ENCODE data around the gene PLPP1. TPM values are rescaled to one million over a fixed set of nuclear protein-coding genes. Genes with fewer than 3 reads are reported as not detected.

PLPP1 gene
- total RNA-seq, 1 experiment from 2014 or later: 7.5 TPM

- Mint-ChIP-seq H3K27ac (ENCODE audit: low read depth, unreplicated experiment) (peak overlapping the region; percentile 59), H3K4me3 (ENCODE audit: unreplicated experiment) (peak overlapping the region; percentile 76), H3K9me3 (ENCODE audit: unreplicated experiment) (no peaks in the 10 kb centered on the region), H3K36me3 (ENCODE audit: insufficient read depth, unreplicated experiment) (no peaks in the 10 kb centered on the region), H3K4me1 (ENCODE audit: insufficient read depth, unreplicated experiment) (peaks cover 6% of the 10 kb centered on the region), H3K27me3 (ENCODE audit: insufficient read depth, unreplicated experiment) (no peaks in the 10 kb centered on the region)
- intact Hi-C loops (cut with micrococcal nuclease): loop anchor here (1.0 to 10.0 kb wide), 2 partner anchors 97 to 149 kb away; no protein-coding TSS in a partner anchor
- BruUV-seq (replicated peaks): TSS peak; percentile 61
- ChIA-PET CTCF (interaction anchor here (0.6 to 1.3 kb wide), 5 partner anchors 10 to 129 kb away, joined by 3 read pairs; no protein-coding TSS in a partner anchor), POLR2A (interaction anchor here (0.6 to 1.7 kb wide), 9 partner anchors 9 to 368 kb away, joined by 3 to 9 read pairs (median 4); no protein-coding TSS in a partner anchor)
- DNase-seq (ENCODE audit: unreplicated experiment): no peak
- no peak for TF ChIP-seq CTCF (IDR thresholded peaks at IDR 0.05; ENCODE audit: unreplicated experiment)
Observed at GRCh38 chr5:55535199-55535905, 588 bp upstream of the PLPP1 start.

- Mint-ChIP-seq H3K4me3 (ENCODE audit: unreplicated experiment) (peak overlapping the region; percentile 76), H3K27ac (ENCODE audit: low read depth, unreplicated experiment) (no peak overlapping the region), H3K4me1 (ENCODE audit: insufficient read depth, unreplicated experiment) (peaks cover 6% of the 10 kb centered on the region), H3K9me3 (ENCODE audit: unreplicated experiment) (no peaks in the 10 kb centered on the region), H3K27me3 (ENCODE audit: insufficient read depth, unreplicated experiment) (no peaks in the 10 kb centered on the region), H3K36me3 (ENCODE audit: insufficient read depth, unreplicated experiment) (no peaks in the 10 kb centered on the region)
- DNase-seq (ENCODE audit: unreplicated experiment): peak; percentile 42
- TF ChIP-seq CTCF (IDR thresholded peaks at IDR 0.05; ENCODE audit: unreplicated experiment): no peak
- POLR2A ChIA-PET: interaction anchor here (0.7 to 1.7 kb wide), 6 partner anchors 9 to 1224 kb away, joined by 3 to 9 read pairs (median 4); partner anchors contain the start of gene ARL15
- intact Hi-C loops (cut with micrococcal nuclease): loop anchor here (10.0 kb wide), 1 partner anchor 151 kb away; no protein-coding TSS in a partner anchor
- CTCF ChIA-PET: interaction anchor here (0.6 to 1.2 kb wide), 3 partner anchors 116 to 151 kb away, joined by 3 read pairs; no protein-coding TSS in a partner anchor
- BruUV-seq (replicated peaks): TSS peak; percentile 44
Observed at GRCh38 chr5:55533521-55534435, 986 bp downstream of the PLPP1 start.

GRCh38 chr5:55530669-55531068 lies 4.1 kb downstream of the PLPP1 start:
- no peak for DNase-seq (ENCODE audit: unreplicated experiment)
- Mint-ChIP-seq H3K9me3 (ENCODE audit: unreplicated experiment) (no peaks in the 10 kb centered on the region), H3K4me3 (ENCODE audit: unreplicated experiment) (no peak overlapping the region), H3K4me1 (ENCODE audit: insufficient read depth, unreplicated experiment) (peaks cover 6% of the 10 kb centered on the region), H3K27ac (ENCODE audit: low read depth, unreplicated experiment) (no peak overlapping the region), H3K27me3 (ENCODE audit: insufficient read depth, unreplicated experiment) (no peaks in the 10 kb centered on the region), H3K36me3 (ENCODE audit: insufficient read depth, unreplicated experiment) (no peaks in the 10 kb centered on the region)
- no peak for TF ChIP-seq CTCF (IDR thresholded peaks at IDR 0.05; ENCODE audit: unreplicated experiment)
- POLR2A ChIA-PET: no interaction called here
- CTCF ChIA-PET: no interaction called here
- no TSS peak for BruUV-seq (replicated peaks)
- intact Hi-C loops (cut with micrococcal nuclease): loop anchor here (10.0 kb wide), 1 partner anchor 154 kb away; no protein-coding TSS in a partner anchor

- no peak for TF ChIP-seq CTCF (IDR thresholded peaks at IDR 0.05; ENCODE audit: unreplicated experiment)
Observed at GRCh38 chr5:55524816-55525215, 9.9 kb downstream of the PLPP1 start.

More at GRCh38 chr5:55524816-55525215, 9.9 kb downstream of the PLPP1 start:
- H3K36me3 Mint-ChIP-seq (ENCODE audit: insufficient read depth, unreplicated experiment): no peaks in the 10 kb centered on the region
- no peaks in the 10 kb centered on the region for H3K9me3 Mint-ChIP-seq (ENCODE audit: unreplicated experiment)
- no peak overlapping the region for H3K4me3 Mint-ChIP-seq (ENCODE audit: unreplicated experiment)
- ChIA-PET CTCF (no interaction called here), POLR2A (interaction anchor here (0.7 to 2.1 kb wide), 2 partner anchors 10 kb away, joined by 3 to 9 read pairs; partner anchors contain the start of gene PLPP1)
- H3K4me1 Mint-ChIP-seq (ENCODE audit: insufficient read depth, unreplicated experiment): no peaks in the 10 kb centered on the region
- DNase-seq (ENCODE audit: unreplicated experiment): no peak
- H3K27me3 Mint-ChIP-seq (ENCODE audit: insufficient read depth, unreplicated experiment): no peaks in the 10 kb centered on the region
- intact Hi-C loops (cut with micrococcal nuclease): no loop called here
- H3K27ac Mint-ChIP-seq (ENCODE audit: low read depth, unreplicated experiment): no peak overlapping the region
- no TSS peak for BruUV-seq (replicated peaks)
